SK-N-MC (cell line): Measurements from ENCODE around the gene MTERF4.

Source experiments
- EZH2 ChIP-seq: fragments of 200-600 bp; sonication (generic); IDR thresholded peaks from one replicate; pipeline ENCODE4 v1.6.1; 2017; ENCODE audit warnings: antibody characterized with exemption
- FOXP2 ChIP-seq: optimal IDR thresholded peaks from 2 replicates; pipeline ENCODE3; 2011; ENCODE audit warnings: mild to moderate bottlenecking, moderate library complexity; ENCODE audit not compliant: insufficient read depth; ENCODE audit errors: extremely low read length, control extremely low read depth
- POLR2AphosphoS5 ChIP-seq: IDR thresholded peaks from 2 replicates; pipeline ENCODE4 v1.6.1; 2012; ENCODE audit warnings: mild to moderate bottlenecking, low read depth, low read length, borderline replicate concordance

DNA sequence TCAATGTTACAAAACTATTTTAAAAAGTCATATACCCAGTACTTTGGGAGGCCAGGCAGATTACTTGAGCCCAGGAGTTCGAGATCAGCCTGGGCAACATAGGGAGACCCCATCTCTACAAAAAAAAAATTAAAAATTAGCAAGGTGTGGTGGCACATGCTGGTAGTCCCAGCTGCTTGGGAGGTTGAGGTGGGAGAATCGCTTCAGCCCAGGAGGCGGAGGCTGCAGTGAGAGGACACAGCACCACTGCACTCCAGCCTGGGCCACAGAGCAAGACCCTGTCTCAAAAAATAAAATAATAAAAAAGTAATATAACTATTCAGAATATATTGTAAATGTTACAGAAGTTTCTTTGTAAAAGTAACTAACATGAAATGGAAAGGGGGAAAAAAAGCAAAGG, 45.2 kb upstream of the MTERF4 start:
- no peak for TF ChIP-seq POLR2AphosphoS5
- TF ChIP-seq EZH2: no peak
- no peak for TF ChIP-seq FOXP2
